Stimulated activated CD4-positive, alpha-beta T cell treated with anti-CD3 and anti-CD28 coated beads, TNF-alpha, amount 100 ng/mL, for 4 hours (primary cell): ENCODE measurements around the gene C1orf87.

Source experiments
- DNase-seq, 3 experiments: peaks; one replicate each; pipeline ENCODE4 v3.0.0-alpha.2; 2020; ENCODE audit warnings: low read depth in 3 of 3

The C1orf87 gene

GRCh38 chr1:60059468-60059867, 14.1 kb downstream of the C1orf87 start:
- DNase-seq = no peak

GRCh38 chr1:60055336-60055735, 18.2 kb downstream of the C1orf87 start:
- no peak for DNase-seq

- no peak for DNase-seq
These were observed 19.2 kb downstream of the C1orf87 start for GRCh38 chr1:60054374-60054773.

GRCh38 chr1:60052601-60053000, 21.0 kb downstream of the C1orf87 start:
- no peak for DNase-seq

- no peak for DNase-seq
These were observed 22.4 kb downstream of the C1orf87 start for GRCh38 chr1:60051191-60051590.

- no peak for DNase-seq
These were observed 24.4 kb downstream of the C1orf87 start for GRCh38 chr1:60049188-60049587.

GRCh38 chr1:60044881-60045280, 28.7 kb downstream of the C1orf87 start:
- no peak for DNase-seq

- no peak for DNase-seq
These were observed 31.8 kb downstream of the C1orf87 start for GRCh38 chr1:60041783-60042182.

- DNase-seq = no peak
These were observed 35.9 kb downstream of the C1orf87 start for GRCh38 chr1:60037669-60038068.

- DNase-seq = no peak
These were observed 36.6 kb downstream of the C1orf87 start for GRCh38 chr1:60036856-60037460.

GRCh38 chr1:60035921-60036320, 37.6 kb downstream of the C1orf87 start:
- DNase-seq = no peak

GRCh38 chr1:60034999-60035398, 38.6 kb downstream of the C1orf87 start:
- no peak for DNase-seq

GRCh38 chr1:60033066-60033465, 40.5 kb downstream of the C1orf87 start:
- DNase-seq = no peak

- DNase-seq = no peak
These were observed 42.4 kb downstream of the C1orf87 start for GRCh38 chr1:60031146-60031545.

- DNase-seq = no peak
These were observed 48.0 kb downstream of the C1orf87 start for GRCh38 chr1:60025552-60025951.

GRCh38 chr1:60017508-60018205, 55.9 kb downstream of the C1orf87 start:
- no peak for DNase-seq

GRCh38 chr1:60010690-60011089, 62.9 kb downstream of the C1orf87 start:
- no peak for DNase-seq

GRCh38 chr1:60008500-60008899, 65.1 kb downstream of the C1orf87 start:
- DNase-seq = no peak

GRCh38 chr1:60000625-60001024, 72.9 kb downstream of the C1orf87 start:
- no peak for DNase-seq

- DNase-seq = no peak
These were observed 73.8 kb downstream of the C1orf87 start for GRCh38 chr1:59999746-60000145.

GRCh38 chr1:59999006-59999405, 74.6 kb downstream of the C1orf87 start:
- no peak for DNase-seq

GRCh38 chr1:59997479-59998115, 76.0 kb downstream of the C1orf87 start:
- no peak for DNase-seq
